LNCaP clone FGC (cell line): Measurements from ENCODE around the gene XPO6.
"Not testable (repeated sequence)": the region's sequence is repeated elsewhere in the genome, so short reads cannot be mapped to it uniquely, and the experiment has no call there.

Source experiments
- DNase-seq: peaks from one replicate; pipeline ENCODE4 v3.0.0-alpha.2; 2011; ENCODE audit warnings: low read depth
- H3K4me3 ChIP-seq: 2 replicates; pipeline ENCODE4 v1.5.1; 2011; ENCODE audit warnings: mild to moderate bottlenecking, low read depth, low read length, control low read depth
- TF ChIP-seq, protein P1 (sequence below): IDR thresholded peaks from 2 replicates; pipeline ENCODE4 v1.5.1; 2012; ENCODE audit warnings: mild to moderate bottlenecking; ENCODE audit not compliant: control insufficient read depth, insufficient read depth; ENCODE audit errors: extremely low read depth

Gene XPO6

GRCh38 chr16:28117168-28117565, 94.6 kb downstream of the XPO6 start:
- no peak overlapping the region for H3K4me3 ChIP-seq
- TF ChIP-seq, protein P1, sequence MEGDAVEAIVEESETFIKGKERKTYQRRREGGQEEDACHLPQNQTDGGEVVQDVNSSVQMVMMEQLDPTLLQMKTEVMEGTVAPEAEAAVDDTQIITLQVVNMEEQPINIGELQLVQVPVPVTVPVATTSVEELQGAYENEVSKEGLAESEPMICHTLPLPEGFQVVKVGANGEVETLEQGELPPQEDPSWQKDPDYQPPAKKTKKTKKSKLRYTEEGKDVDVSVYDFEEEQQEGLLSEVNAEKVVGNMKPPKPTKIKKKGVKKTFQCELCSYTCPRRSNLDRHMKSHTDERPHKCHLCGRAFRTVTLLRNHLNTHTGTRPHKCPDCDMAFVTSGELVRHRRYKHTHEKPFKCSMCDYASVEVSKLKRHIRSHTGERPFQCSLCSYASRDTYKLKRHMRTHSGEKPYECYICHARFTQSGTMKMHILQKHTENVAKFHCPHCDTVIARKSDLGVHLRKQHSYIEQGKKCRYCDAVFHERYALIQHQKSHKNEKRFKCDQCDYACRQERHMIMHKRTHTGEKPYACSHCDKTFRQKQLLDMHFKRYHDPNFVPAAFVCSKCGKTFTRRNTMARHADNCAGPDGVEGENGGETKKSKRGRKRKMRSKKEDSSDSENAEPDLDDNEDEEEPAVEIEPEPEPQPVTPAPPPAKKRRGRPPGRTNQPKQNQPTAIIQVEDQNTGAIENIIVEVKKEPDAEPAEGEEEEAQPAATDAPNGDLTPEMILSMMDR: no peak

GRCh38 chr16:28115866-28116265, 95.9 kb downstream of the XPO6 start:
- H3K4me3 ChIP-seq, DNase-seq: not testable (repeated sequence)

More at GRCh38 chr16:28117168-28117565, 94.6 kb downstream of the XPO6 start:
- no peak for DNase-seq

GRCh38 chr16:28112908-28113307, 98.9 kb downstream of the XPO6 start:
- H3K4me3 ChIP-seq: no peak overlapping the region
- no peak for DNase-seq
- TF ChIP-seq, protein P1: no peak

DNA sequence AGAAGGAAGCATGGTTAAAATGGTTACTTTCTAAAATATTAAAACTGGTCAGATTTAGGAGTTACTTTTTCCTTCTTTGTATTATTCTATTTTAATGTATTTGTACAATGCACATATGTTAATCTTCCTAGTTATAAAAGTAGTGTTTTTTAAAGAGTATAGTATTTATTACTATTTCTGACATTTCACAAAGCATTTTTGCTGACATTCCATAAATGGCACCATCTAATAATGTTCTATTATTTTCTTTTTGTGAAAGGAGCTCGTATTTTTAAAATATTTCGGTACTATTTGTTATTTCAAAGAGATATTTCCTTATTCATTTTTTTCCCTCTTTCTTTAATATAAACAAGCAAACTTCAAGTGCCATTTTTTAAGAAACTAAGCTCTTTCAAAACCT, 100.8 kb downstream of the XPO6 start:
- TF ChIP-seq, protein P1: no peak
- no peak for DNase-seq
- H3K4me3 ChIP-seq: no peak overlapping the region

DNA sequence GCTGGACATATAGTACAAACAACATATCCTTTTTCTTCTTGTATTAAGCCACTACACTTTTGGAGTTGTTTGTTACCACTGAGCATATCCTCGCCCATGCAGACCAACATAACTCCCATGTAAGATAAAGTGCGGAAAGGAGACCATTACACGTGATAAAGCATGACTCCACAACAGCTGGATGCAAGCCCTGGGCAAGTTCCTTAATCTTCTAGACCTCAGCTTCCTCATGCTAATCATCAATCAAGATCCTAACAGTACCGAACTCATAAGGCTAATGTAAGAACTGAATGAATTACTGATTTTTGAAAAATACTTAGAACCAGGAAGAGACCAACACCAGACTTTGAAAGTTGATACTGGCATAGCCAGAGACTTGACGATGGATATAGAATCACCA, 101.3 kb downstream of the XPO6 start:
- no peak for DNase-seq
- H3K4me3 ChIP-seq: no peak overlapping the region
- TF ChIP-seq, protein P1: no peak

- TF ChIP-seq, protein P1: no peak
- no peak overlapping the region for H3K4me3 ChIP-seq
- DNase-seq: no peak
Measured at GRCh38 chr16:28110074-28110473, 101.7 kb downstream of the XPO6 start.

- H3K4me3 ChIP-seq: no peak overlapping the region
- DNase-seq: no peak
- TF ChIP-seq, protein P1: no peak
Measured at GRCh38 chr16:28108590-28109247, 103.0 kb downstream of the XPO6 start.
